Stimulated activated CD4-positive, alpha-beta T cell treated with anti-CD3 and anti-CD28 coated beads, Interleukin-1b, Interleukin-23, amount 100 ng/mL, for 4 hours (primary cell): Measurements from ENCODE around the gene CENPL.
A peak's percentile ranks its signal among the peaks of the same experiment; 100 is the strongest.
"Not testable (repeated sequence)": the region's sequence is repeated elsewhere in the genome, so short reads cannot be mapped to it uniquely, and the experiment has no call there.

Source experiments
- DNase-seq, 2 donors: peaks; one replicate each; pipeline ENCODE4 v3.0.0-alpha.2; 2020; ENCODE audit warnings: low read depth in 2 of 2

CENPL gene

DNA sequence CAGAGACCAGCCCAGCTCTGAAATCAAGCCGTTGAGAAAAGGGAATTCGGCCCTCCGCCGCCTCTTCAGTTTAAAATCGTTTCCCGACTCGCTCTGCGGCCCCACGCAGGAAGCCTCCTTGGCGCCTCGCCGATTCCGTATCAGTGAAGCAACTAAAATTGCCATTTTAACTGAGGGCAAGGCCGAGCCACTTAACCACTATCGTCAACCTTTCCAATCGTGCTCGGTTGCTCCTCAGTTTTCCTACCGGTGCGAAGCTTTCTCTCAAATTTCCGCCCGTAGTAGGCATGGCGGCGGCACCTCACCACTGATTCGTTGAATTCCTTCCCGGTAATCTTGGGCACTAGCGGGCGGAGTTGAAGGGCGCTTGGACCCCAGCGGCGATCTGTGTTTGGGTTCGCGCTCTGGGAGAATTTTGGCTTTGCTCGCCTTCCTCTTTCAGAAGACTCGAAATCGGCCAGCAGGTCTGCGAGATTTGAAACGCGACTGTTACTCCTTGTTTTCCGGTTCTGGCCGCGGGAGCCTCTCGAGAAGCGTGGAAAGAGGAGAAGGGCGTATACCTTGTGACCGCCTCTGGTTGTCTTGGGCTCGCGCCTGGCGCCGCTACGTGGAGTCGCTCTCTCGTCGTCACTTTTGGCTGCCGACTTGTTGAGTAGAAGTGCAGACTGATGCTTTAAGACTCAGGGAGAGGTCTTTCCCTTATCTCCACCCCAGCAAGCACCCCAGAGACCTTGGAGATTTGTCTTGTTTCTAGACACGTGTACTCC, at the start of gene CENPL, which contains the start of gene DARS2:
Gene CENPL (minus strand): TSS at position 569 of the 767 bp plus-strand sequence. CDS start 13,584 bp downstream, outside the sequence.
Gene DARS2 (plus strand): TSS at position 359 of the 767 bp plus-strand sequence. CDS start 557 bp downstream, outside the sequence.
- DNase-seq = peak; percentile 74 to 83

- DNase-seq = no peak
Observed at GRCh38 chr1:173871500-173871899, 46.8 kb upstream of the CENPL start.

- no peak for DNase-seq
Observed at GRCh38 chr1:173871091-173871490, 46.4 kb upstream of the CENPL start.

DNA sequence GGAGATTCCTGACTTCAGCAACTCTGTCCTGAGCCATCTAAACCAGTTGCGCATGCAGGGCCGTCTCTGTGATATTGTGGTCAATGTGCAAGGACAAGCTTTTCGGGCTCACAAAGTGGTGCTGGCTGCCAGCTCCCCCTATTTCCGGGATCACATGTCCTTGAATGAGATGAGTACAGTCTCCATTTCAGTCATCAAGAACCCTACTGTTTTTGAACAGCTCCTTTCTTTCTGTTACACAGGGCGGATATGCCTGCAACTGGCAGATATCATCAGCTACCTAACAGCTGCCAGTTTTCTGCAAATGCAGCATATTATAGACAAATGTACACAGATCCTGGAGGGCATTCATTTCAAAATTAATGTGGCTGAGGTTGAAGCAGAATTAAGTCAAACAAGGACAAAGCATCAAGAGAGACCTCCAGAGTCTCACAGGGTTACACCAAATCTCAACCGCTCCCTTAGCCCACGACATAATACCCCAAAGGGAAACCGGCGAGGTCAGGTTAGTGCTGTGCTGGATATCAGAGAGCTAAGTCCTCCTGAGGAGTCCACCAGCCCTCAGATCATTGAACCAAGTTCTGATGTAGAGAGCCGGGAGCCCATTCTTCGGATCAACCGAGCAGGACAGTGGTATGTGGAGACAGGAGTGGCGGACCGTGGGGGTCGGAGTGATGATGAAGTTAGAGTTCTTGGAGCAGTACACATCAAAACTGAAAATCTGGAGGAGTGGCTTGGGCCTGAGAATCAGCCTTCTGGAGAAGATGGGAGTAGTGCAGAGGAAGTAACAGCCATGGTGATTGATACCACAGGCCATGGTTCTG, 45.8 kb upstream of the CENPL start:
- DNase-seq = no peak

DNA sequence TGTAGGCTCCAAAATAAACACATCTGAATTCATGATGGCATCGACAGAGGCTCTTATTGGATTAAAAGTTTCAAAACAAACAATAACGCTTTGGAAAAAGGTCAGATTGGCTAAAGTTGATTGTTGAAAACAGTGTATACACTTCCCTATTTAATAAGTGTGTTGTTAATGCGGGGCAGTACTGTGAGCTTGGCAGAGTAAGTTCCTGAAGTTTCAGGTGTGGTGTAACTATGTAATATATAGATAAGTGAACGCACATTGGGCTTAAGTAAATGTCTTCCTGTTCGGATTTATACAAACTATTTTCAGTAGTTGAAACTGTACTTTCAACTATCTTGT, 44.3 kb upstream of the CENPL start:
- no peak for DNase-seq

DNA sequence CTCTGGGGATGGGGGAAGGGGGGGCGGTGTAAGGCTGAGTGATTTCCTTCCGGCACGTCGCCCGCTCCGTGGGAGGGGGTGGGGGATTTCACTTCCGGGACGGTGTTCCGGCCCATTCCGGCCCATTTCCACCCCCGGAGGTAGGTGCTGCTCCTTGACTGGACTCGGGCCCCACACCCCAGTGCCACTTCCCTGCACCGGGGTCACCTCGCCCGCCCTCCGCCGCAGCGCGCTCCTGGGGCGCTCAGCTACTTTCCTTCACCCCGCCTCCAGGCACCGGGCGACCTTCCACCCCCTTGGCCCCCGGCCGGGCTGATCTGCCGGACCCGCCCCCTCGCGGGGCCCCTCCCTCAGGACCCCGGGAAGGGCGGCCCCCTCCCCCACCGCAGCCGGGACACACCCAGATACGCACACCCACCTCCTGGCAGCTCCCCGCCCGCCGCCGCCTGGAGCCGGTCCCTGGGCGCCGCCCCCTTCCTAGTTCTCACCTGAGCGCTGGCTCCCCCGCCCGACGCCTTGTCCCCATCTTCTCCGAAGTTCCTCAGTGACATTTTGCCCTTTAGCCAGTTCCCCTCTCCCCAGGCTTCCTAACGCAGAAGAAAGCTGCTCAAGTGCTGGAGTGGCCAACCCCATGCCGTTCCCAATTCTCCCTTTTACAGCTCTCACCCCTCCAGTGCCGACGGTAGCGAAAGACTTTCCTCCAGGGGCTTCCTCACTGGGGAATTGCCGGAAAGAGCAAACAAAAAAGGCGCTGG, 43.8 kb upstream of the CENPL start, which contains the start of gene ZBTB37:
Gene ZBTB37 (plus strand): TSS at position 115 of the 755 bp plus-strand sequence. CDS start 1,846 bp downstream, outside the sequence.
- DNase-seq = peak; percentile 86 to 95

GRCh38 chr1:173867753-173868265, 43.1 kb upstream of the CENPL start, which contains the start of gene GAS5:
TSS of gene GAS5 (minus strand) at chr1:173867989.
- DNase-seq = peak; percentile 98 to 99

- no peak for DNase-seq
Observed at GRCh38 chr1:173867141-173867752, 42.6 kb upstream of the CENPL start.

- no peak for DNase-seq
Observed at GRCh38 chr1:173866413-173867115, 41.9 kb upstream of the CENPL start.

DNA sequence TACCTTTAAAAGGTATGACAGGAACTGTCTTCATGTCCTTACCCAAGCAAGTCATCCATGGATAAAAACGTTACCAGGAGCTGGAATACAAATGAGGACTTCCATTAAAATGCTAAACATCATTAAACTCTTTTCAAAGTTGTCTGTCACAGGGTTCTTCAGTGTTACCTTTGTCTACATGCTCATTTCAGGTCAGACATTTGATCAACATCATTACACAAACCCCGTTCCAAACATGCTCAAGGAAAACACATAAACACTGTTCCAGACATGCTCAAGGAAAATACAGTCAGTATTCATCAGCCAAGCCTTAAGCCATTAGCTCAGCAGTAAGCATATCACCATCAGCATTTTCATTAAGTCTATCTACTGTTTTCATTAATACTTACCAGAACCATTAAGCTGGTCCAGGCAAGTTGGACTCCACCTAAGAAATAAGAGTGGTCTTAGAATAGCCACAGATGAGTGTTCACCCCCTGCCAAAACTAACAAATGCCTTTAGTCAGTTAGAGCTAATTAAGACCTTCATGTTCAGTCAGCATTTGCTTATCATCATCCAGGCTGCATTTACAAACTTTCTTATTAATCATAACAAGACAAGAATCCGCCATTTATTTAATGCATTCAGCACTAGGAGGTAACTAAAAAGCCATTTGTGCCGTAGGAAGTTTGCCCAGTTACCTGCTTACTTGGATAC, 40.9 kb upstream of the CENPL start:
- DNase-seq = no peak

DNA sequence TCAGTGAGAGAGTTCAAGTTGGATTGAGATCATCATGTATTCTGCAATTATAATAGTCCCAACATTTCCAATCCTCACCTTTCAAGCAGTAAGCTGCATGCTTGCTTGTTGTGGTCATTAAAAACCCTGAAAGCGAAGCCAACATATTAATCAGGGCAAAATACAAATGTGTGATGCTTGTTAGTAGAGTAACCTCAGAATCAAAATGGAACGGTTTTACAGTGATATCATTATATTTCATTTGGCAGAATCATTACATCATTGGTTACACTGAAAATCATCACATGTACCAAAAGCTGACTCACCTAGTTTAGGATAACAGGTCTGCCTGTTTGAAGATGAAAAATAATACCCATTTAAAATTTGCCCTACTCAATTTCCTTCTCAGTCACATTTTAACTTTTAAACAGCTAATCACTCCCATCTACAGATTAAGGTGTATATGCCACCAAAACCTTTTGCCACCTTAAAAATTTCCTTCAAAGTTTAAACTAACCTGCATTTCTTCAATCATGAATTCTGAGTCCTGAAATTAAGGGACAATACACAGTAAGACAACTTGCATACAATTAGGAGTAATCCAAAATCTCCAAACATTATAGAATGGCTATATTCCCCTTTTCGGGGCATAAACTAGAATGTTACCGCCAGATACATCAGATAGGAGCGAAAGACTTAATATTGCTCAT, 39.6 kb upstream of the CENPL start:
- DNase-seq = no peak

DNA sequence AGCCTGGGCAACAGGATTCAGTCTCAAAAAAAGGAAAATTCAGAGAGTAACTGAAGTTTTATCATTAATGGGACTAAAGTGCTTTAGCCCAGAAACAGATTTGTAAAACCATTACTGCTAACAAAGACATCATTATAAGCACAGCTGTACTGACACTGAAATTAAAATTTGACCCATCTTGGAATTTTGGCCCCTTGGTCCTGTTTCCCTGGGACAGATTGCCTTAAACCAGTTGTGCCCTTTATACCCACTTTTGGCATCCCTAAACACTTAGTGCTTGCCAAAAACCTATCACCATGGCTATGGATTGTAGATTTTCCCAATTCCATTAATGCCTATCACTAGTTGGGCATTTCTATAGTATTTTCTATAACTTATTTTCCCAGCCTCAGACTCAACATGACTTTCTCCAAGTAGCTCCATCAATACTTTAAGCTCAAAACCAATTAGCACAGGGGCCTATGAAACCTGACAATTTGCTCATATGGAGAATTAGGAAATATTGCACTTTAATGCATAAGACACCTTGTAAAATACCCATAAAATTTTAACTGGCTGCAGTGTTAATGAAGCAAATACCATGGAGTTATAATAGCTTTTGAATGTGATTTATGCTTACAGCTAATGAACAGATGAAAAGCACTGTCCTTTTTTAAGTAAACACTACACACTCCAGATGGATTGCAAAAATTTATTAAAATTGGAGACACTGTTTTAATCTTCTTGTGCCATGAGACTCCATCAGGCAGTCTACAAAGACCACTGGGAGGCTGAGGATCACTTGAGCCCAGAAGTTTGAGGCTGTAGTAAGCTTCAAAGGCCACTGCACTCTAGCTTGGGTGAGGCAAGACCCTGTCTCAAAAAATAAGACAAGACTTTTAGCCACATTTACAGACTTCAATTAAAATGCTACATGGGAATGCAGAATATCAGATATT, 38.8 kb upstream of the CENPL start:
- no peak for DNase-seq

DNA sequence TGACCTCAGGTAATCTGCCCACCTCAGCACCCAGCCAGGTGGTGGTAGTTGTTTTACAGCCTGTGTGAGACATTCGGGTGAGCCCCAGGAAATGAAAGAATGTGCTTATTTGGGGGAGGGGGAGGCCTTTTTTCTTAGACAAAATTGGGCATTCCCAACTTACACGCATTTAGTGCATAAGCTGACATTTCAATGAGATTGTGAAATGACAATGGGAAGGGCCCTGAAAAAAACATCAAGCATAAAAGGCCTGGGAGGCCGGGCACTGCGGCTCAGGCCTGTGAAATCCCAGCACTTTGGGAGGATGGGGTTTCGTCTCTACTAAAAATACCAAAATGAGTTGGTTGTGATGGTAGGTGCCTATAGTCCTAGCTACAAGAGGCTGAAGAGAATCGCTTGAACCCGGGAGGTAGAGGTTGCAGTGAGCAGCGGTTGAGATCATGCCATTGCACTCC, 38.1 kb upstream of the CENPL start:
- no peak for DNase-seq

- peak in 1 of 2 donors; percentile 29 for DNase-seq
Observed at GRCh38 chr1:173862146-173862768, 37.6 kb upstream of the CENPL start.

DNA sequence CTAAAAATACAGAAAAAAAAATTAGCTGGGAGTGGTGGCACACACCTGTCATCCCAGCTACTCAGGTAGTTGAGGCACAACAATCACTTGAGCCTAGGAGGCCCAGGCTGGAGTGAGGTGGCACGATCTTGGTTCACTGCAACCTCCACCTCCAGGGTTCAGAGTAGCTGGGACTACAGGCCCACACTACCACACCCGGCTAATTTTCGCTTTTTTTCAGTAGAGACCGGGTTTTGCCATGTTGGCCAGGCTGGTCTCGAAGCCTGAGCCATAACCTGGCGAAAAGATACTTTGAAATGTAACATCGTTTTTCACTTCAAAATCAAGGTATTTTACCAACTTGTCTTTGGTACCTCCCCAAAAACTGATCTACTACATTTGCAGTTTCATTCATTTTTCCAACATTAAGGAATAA, 37.1 kb upstream of the CENPL start:
- DNase-seq = no peak

GRCh38 chr1:173860065-173860464, 35.4 kb upstream of the CENPL start:
- DNase-seq = no peak

GRCh38 chr1:173859547-173859946, 34.9 kb upstream of the CENPL start:
- DNase-seq = not testable (repeated sequence)
